GM12878 (cell line): ENCODE data around the gene CREB5. TPM values are rescaled to one million over a fixed set of nuclear protein-coding genes. Genes with fewer than 3 reads are reported as not detected.

Experiments used
- ATAC-seq: fragments of 200-7000 bp; cut with Tn5 transposase; 3 replicates; pipeline ENCODE4 v1.9.1; 2020; ENCODE audit warnings: mild to moderate bottlenecking, moderate library complexity
- BruUV-seq: library from RNA; stranded (reverse); fragments of 400-500 nt; replicated peaks from 2 replicates; lab custom pipeline; 2021; lab: Mats Ljungman, UMichigan
- CTCF ChIA-PET: fragments of 300-600 bp; sonication (Branson Sonifier 250); formaldehyde crosslinking; extraction: SDS; loops from one replicate; lab custom pipeline; 2021; ENCODE audit warnings: inconsistent platforms; lab: Yijun Ruan, JAX
- POLR2A ChIA-PET: fragments of 350-600 bp; formaldehyde crosslinking; extraction: SDS; loops from one replicate; lab custom pipeline; 2021; ENCODE audit warnings: inconsistent platforms; lab: Charles Lee
- RAD21 ChIA-PET: fragments of 300-600 bp; sonication (Branson Sonifier 250); formaldehyde crosslinking; loops from one replicate; lab custom pipeline; 2023; ENCODE audit warnings: antibody characterized with exemption; ENCODE audit not compliant: unreplicated experiment; lab: Charles Lee
- SMC1A ChIA-PET: fragments of 300-600 bp; sonication (Branson Sonifier 250); formaldehyde crosslinking; loops from one replicate; lab custom pipeline; 2023; ENCODE audit not compliant: unreplicated experiment, uncharacterized antibody; lab: Charles Lee
- DNase-seq: peaks from one replicate; pipeline ENCODE4 v3.0.0-alpha.2; 2011; ENCODE audit warnings: low read depth, low spot score
- FAIRE-seq: peaks from 3 replicates; lab custom pipeline; 2011; peaks lifted over from hg19 to GRCh38; lab: Jason Lieb, UNC
- H2AFZ ChIP-seq: 2 replicates; pipeline ENCODE4 v1.6.0; 2011; ENCODE audit warnings: low read depth, low read length, control low read depth; ENCODE audit not compliant: control insufficient read depth
- H3K27ac ChIP-seq: 2 replicates; pipeline ENCODE4 v1.5.1; 2011; ENCODE audit warnings: control low read depth; ENCODE audit not compliant: control insufficient read depth, insufficient read depth
- H3K27me3 ChIP-seq, 2 experiments: replicated peaks in 1 of 2; 2 replicates each; pipeline versions ENCODE4 v1.6.0 to v1.6.1; 2011; ENCODE audit warnings: low read length in 1 of 2; ENCODE audit not compliant: control insufficient read depth in 2 of 2, insufficient read depth in 2 of 2
- H3K36me3 ChIP-seq, 2 experiments: 2 replicates each; pipeline ENCODE4 v1.5.1; 2011; ENCODE audit warnings: low read length in 1 of 2; ENCODE audit not compliant: control insufficient read depth in 2 of 2, insufficient read depth in 2 of 2
- H3K4me1 ChIP-seq: 2 replicates; pipeline ENCODE4 v1.6.1; 2011; ENCODE audit warnings: mild to moderate bottlenecking, low read length, moderate library complexity, mixed read lengths; ENCODE audit not compliant: control insufficient read depth, insufficient read depth
- H3K4me2 ChIP-seq: 2 replicates; pipeline ENCODE4 v1.6.0; 2011; ENCODE audit warnings: control low read depth; ENCODE audit not compliant: control insufficient read depth, insufficient read depth
- H3K4me3 ChIP-seq: fragments of 200-600 bp; sonication (generic); 2 replicates; pipeline ENCODE4 v1.5.1; 2016
- H3K79me2 ChIP-seq: 2 replicates; pipeline ENCODE4 v1.6.0; 2011; ENCODE audit warnings: low read length; ENCODE audit not compliant: control insufficient read depth, insufficient read depth
- H3K9ac ChIP-seq: 2 replicates; pipeline ENCODE4 v1.8.0; 2011; ENCODE audit warnings: low read length, control low read depth, mixed read lengths; ENCODE audit not compliant: control insufficient read depth, insufficient read depth
- H3K9me3 ChIP-seq: replicated peaks from 3 replicates; pipeline ENCODE4 v1.5.1; 2011; ENCODE audit warnings: mild to moderate bottlenecking, low read length; ENCODE audit not compliant: control insufficient read depth, insufficient read depth
- H4K20me1 ChIP-seq: 2 replicates; pipeline ENCODE4 v1.6.0; 2011; ENCODE audit not compliant: control insufficient read depth, insufficient read depth
- CEBPZ ChIP-seq: fragments of 150-350 bp; IDR thresholded peaks from 2 replicates; pipeline ENCODE4 v1.6.1; 2016; ENCODE audit warnings: low read depth, low read length
- EGR1 ChIP-seq, 2 experiments: IDR thresholded peaks; 1 replicate in 1 of 2; 2 replicates in 1 of 2; pipeline ENCODE4 v1.6.1; 2011 to 2012; ENCODE audit warnings: low read depth in 2 of 2, low read length in 2 of 2, borderline replicate concordance in 1 of 2, mild to moderate bottlenecking in 1 of 2, moderate library complexity in 1 of 2
- HDAC6 ChIP-seq: fragments of 200-600 bp; sonication (generic); IDR thresholded peaks from one replicate; pipeline ENCODE4 v1.8.0; 2017; ENCODE audit warnings: antibody characterized with exemption; ENCODE audit not compliant: unreplicated experiment
- IKZF1 ChIP-seq: fragments of 450-650 bp; conservative IDR thresholded peaks from 2 replicates; pipeline ENCODE4 v1.6.1; 2017; ENCODE audit warnings: antibody characterized with exemption, mild to moderate bottlenecking
- MEF2A ChIP-seq: IDR thresholded peaks from 2 replicates; pipeline ENCODE4 v1.6.1; 2011; ENCODE audit warnings: low read depth, mild to moderate bottlenecking, low read length, moderate library complexity; ENCODE audit not compliant: insufficient read depth
- MLLT1 ChIP-seq: fragments of 450-650 bp; IDR thresholded peaks from 2 replicates; pipeline ENCODE4 v1.6.1; 2016; ENCODE audit warnings: mild to moderate bottlenecking
- MTA3 ChIP-seq: IDR thresholded peaks from 2 replicates; pipeline ENCODE4 v1.6.1; 2012; ENCODE audit warnings: low read length, inconsistent platforms, borderline replicate concordance
- NFYA ChIP-seq: IDR thresholded peaks from 2 replicates; pipeline ENCODE4 v1.6.1; 2011; ENCODE audit warnings: low read depth, mild to moderate bottlenecking, low read length, improper control_type of control experiment, borderline replicate concordance
- NR2F1 ChIP-seq: fragments of 450-650 bp; conservative IDR thresholded peaks from 2 replicates; pipeline ENCODE4 v1.6.1; 2017; ENCODE audit warnings: mild to moderate bottlenecking
- POLR2AphosphoS5 ChIP-seq: IDR thresholded peaks from 2 replicates; pipeline ENCODE4 v1.6.1; 2011; ENCODE audit warnings: mild to moderate bottlenecking, low read length, inconsistent platforms
- RBBP5 ChIP-seq: fragments of 200-600 bp; sonication (generic); conservative IDR thresholded peaks from 2 replicates; pipeline ENCODE4 v1.6.1; 2016
- SUPT20H ChIP-seq: IDR thresholded peaks from 2 replicates; pipeline ENCODE4 v1.6.1; 2011; ENCODE audit warnings: low read depth, mild to moderate bottlenecking, low read length, moderate library complexity, borderline replicate concordance; ENCODE audit not compliant: control insufficient read depth
- WGBS: methylation state at CpG from one replicate; pipeline ENCODE4 v1.1.6; 2016; ENCODE audit warnings: low lambda C conversion rate; ENCODE audit not compliant: insufficient replicate concordance, insufficient coverage; ENCODE audit errors: missing lambda C conversion rate; 5-methylcytosine and 5-hydroxymethylcytosine counted together
- in situ Hi-C: fragments of 300-500 bp; cut with MboI; formaldehyde crosslinking; loops from 9 replicates; pipeline ENCODE4 v1.14.3; 2018; ENCODE audit warnings: mixed read lengths
- intact Hi-C: fragments of 100-400 bp; cut with micrococcal nuclease; formaldehyde crosslinking; loops from one replicate; pipeline ENCODE4 v1.14.2; 2022; ENCODE audit not compliant: unreplicated experiment
- polyA plus RNA-seq, 11 experiments: library from polyadenylated mRNA; depleted of rRNA in 4 of 11; unstranded in 6 of 11; stranded (reverse) in 5 of 11; fragments of >200 nt; fragmentation: Nextera tagmentation in 4 of 11; fragmentation: Illumina TruSeq in 1 of 11; extraction: Ambion mirVana in 4 of 11; extraction: Trizol in 1 of 11; gene quantifications; 1 replicate in 1 of 11; 2 replicates in 10 of 11; pipeline versions ENCODE4 v1.2.1 to v1.2.3, GENCODE V29; 2011 to 2016; ENCODE audit warnings: inconsistent platforms in 2 of 11, missing spikeins in 2 of 11, low read depth in 1 of 11
- total RNA-seq, 4 experiments: library from RNA; depleted of rRNA in 3 of 4; stranded (reverse); fragments of >200 nt in 3 of 4; fragmentation: Illumina TruSeq in 1 of 4; extraction: Trizol in 1 of 4; gene quantifications; 2 replicates each; pipeline versions ENCODE4 v1.2.1 to v1.2.3, GENCODE V29; 2013 to 2021

Gene CREB5
- total and polyA plus RNA-seq, 10 of the 15 experiments (the other 5 are each of a cell fraction or from before 2014, with no cell fraction given) = 12.9 to 74.1 (median 53.0) TPM

DNA sequence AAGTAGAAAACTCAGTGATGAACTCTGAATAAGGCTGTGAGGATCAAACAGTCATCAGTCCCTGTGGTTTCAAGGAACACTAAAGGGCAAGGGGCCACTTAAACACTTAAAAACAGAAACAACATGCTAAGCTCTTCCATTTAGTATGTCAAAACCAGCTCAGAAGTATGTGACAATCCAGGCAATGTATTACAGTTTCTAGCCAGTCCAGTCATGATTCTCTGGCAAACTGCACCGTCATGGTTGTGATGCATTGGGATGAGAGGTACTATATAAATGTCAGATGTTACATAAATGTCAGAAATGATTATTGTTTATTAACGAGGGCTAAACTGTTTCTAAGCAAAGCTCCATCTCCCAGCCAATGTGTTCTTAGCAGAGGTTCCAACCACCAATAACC is 4.7 kb upstream of the CREB5 start:
- Histone ChIP-seq H3K27me3 (peaks cover 0 to 14% of the 10 kb centered on the region in 2 experiments; a peak in 2 of 4 replicates), H3K4me3 (no peak overlapping the region), H3K27ac (no peak overlapping the region), H3K9ac (no peak overlapping the region), H3K36me3 (no peaks in the 10 kb centered on the region), H3K4me2 (no peak overlapping the region), H3K4me1 (0 out of 2 replicates have a peak, but pooled peaks cover 2% of the 10 kb centered on the region), H2AFZ (no peak overlapping the region), H4K20me1 (no peaks in the 10 kb centered on the region), H3K9me3 (no peaks in the 10 kb centered on the region), H3K79me2 (no peaks in the 10 kb centered on the region)
- WGBS = 60% methylated on average over 2 of the region's 2 CpGs
- ChIA-PET RAD21 (interaction anchor here (0.6 to 8.5 kb wide), 5 partner anchors 9 to 447 kb away, joined by 3 to 156 read pairs (median 4); no protein-coding TSS in a partner anchor), SMC1A (interaction anchor here (0.7 to 1.7 kb wide), 6 partner anchors 14 to 171 kb away, joined by 3 to 7 read pairs (median 3); no protein-coding TSS in a partner anchor), CTCF (interaction anchor here (0.7 to 1.1 kb wide), 5 partner anchors 18 to 446 kb away, joined by 3 read pairs; no protein-coding TSS in a partner anchor), POLR2A (interaction anchor here (2.1 to 8.3 kb wide), 2 partner anchors 11 to 166 kb away, joined by 5 to 88 read pairs; no protein-coding TSS in a partner anchor)
- TF ChIP-seq HDAC6 (no peak), MTA3 (no peak), MLLT1 (no peak), POLR2AphosphoS5 (no peak), EGR1 (IDR thresholded peaks at IDR 0.05; ENCODE audit: borderline replicate concordance in 1 of 2, low read depth in 2 of 2, low read length in 2 of 2) (no peak), NFYA (no peak), SUPT20H (no peak), RBBP5 (no peak), IKZF1 (no peak), CEBPZ (no peak), NR2F1 (no peak), MEF2A (no peak)
- FAIRE-seq (no peak), ATAC-seq (no peak), DNase-seq (no peak)
- BruUV-seq = no TSS peak
- intact Hi-C loops = no loop called here
- in situ Hi-C loops = no loop called here
